Measurements from ENCODE around the gene SPDYE18.
"Not testable (repeated sequence)": the region's sequence is repeated elsewhere in the genome, so short reads cannot be mapped to it uniquely, and the experiment has no call there.

GRCh38 chr7:77065869-77066268, 3.5 kb upstream of the SPDYE18 start:
- TF ChIP-seq CTCF, EZH2phosphoT487 (IDR thresholded peaks at IDR 0.05; ENCODE audit: low read length): not testable (repeated sequence)
